NCI-H2081 (cell line): ENCODE measurements around the gene ABCG4.
A peak's percentile ranks its signal among the peaks of the same experiment; 100 is the strongest.
"Not testable (repeated sequence)": the region's sequence is repeated elsewhere in the genome, so short reads cannot be mapped to it uniquely, and the experiment has no call there.

Experiments used
- DNase-seq, 2 experiments: peaks; one replicate each; lab custom pipeline; 2025; lab: John Stamatoyannopoulos, UW

ABCG4 gene

DNA sequence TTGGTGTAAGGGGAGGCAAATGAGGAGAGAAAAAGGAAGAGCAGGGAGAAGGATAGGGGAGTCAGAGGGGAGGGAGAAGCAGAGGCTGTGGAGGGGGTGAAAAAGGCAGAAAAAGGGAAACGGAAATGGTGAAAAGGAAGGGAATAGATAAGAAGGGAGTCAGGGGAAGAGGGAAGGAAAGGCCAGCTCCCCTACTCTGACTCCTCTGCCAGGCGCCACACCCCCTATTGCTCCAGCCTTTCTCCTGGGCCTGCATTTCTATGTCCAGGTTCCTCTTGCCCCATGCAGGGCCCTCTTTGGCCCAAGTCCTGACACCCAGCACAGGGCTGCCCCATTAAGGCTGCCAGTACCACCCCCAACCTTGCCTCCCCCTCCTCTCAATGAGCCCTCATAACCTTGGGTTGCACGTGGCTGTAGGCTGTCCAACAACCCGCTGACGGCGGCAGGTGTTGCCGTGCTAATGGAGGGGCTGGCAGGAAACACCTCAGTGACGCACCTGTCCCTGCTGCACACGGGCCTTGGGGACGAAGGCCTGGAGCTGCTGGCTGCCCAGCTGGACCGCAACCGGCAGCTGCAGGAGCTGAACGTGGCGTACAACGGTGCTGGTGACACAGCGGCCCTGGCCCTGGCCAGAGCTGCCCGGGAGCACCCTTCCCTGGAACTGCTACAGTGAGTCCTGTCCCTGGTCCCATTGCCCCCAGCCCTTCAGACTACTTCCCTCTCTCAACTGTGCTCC lies 33.0 kb downstream of the ABCG4 start:
- peak; percentile 74 to 88 for DNase-seq

DNA sequence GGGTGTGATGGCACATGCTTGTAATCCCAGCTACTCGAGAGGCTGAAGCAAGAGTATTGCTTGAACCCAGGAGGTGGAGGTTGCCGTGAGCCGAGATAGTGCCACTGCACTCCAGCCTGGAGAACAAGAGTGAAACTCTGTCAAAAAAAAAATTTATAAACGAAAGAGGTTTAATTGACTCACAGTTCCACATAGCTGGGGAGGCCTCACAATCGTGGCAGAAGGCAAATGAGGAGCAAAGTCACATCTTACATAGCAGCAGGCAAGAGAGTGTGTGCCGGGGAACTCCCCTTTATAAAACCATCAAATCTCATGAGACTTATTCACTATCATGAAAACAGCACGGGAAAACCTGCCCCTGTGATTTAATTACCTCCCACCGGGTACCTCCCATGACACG lies 35.5 kb downstream of the ABCG4 start:
- not testable (repeated sequence) for DNase-seq

DNA sequence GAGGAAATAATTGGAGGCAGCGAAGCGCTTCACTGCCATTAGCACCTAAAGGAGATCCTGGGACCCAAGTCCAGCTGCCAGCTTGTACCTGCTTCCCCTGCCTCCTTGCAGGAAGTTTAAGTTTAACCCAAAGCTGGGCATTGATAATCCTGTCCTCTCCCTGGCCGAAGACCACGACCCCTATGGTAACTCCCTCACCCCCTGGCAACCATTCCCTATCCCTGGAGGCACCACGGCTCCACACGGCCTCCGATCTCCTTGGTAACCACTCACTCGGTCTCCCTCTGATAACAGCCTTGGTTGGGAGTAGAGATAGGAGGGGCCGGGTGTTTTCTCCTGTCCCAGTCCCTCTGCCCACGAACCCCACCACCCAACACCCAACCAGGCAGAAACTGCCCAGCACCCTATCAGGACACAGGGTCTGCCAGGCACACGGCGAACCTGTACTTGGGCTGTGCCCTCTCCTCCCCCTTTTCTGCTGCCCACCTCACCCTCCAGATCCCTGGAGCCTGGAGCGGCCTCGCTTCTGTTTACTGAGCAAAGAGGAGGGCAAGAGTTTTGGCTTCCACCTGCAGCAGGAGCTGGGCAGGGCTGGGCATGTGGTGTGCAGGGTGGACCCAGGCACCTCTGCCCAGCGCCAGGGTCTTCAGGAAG lies 37.3 kb downstream of the ABCG4 start:
- no peak for DNase-seq

DNA sequence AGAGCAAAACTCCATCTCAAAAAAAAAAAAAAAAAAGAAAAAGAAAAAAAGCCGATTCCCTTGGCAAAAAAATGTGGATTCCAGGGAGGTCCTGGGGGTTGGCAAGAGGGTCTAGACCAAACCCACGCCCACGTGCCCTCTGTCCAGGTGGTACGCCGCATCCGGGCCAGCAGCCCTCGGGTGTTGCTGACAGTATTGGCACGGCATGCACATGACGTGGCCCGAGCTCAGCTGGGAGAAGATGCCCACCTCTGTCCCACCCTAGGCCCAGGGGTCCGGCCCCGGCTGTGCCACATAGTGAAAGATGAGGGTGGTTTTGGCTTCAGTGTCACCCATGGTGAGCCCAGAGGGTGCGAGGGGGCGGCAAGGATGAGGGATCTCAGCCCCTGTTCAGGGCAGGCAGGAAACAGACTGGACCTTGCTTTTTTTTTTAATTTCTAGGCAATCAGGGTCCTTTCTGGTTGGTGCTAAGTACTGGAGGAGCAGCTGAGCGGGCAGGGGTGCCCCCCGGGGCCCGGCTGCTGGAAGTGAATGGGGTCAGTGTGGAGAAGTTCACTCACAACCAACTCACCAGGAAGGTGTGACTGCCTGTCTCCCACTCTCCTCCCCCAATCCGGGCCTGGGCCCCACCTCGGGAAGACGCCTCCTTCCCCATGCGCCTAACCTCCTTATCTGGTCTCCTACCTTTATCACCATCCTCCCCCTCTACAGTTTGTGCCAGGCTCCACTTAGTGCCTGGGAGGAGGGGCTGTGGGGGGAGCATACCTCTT lies 38.5 kb downstream of the ABCG4 start:
- no peak for DNase-seq

DNA sequence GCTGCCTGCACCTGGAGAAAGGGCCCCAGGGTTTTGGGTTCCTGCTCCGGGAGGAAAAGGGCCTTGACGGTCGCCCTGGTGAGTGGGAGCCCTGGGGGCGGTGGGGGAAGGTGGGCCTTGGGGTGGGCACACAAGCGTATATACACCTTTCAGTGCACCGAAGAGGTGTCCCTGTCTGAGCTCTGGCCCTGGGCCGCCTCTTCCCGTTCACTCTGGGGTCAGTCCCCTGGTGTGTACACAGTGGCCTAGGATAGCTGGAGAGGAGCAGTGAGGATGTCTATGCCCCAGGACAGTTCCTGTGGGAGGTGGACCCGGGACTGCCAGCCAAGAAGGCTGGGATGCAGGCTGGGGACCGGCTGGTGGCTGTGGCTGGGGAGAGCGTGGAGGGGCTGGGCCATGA lies 39.2 kb downstream of the ABCG4 start:
- no peak for DNase-seq

DNA sequence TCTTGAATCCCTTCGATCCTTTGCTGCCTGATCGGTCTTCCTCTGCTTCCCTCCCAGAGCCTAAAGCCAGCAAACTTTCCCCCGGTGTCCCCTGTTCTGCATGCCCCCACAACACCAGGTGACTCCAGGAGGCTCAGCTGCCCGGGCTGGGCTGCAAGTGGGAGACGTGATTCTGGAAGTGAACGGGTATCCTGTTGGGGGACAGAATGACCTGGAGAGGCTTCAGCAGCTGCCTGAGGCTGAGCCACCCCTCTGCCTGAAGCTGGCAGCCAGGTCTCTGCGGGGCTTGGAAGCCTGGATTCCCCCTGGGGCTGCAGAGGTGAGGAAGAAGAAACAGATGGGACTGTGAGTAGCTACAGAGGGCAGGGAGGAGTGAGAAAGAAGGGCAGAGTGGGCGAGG lies 40.0 kb downstream of the ABCG4 start:
- DNase-seq, result no peak

DNA sequence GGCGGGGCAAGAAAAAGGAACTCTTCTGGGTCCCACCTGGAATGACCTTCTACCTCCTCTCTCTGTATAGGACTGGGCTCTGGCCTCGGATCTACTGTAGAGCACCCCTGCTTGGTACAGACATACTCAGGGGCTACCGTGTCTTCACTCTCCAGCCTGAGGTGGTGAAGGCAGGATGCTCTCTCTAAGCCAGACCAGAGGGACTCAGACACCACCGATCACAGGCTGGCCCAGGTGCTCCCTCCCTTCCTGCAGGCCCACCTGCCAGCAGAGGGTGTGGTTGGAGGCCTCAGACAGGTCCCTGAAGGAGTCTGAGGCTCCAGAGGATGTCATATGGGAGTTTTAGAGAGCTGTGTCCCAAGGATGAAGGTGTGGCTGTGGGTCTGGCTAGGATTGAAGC lies 40.5 kb downstream of the ABCG4 start:
- no peak for DNase-seq

DNA sequence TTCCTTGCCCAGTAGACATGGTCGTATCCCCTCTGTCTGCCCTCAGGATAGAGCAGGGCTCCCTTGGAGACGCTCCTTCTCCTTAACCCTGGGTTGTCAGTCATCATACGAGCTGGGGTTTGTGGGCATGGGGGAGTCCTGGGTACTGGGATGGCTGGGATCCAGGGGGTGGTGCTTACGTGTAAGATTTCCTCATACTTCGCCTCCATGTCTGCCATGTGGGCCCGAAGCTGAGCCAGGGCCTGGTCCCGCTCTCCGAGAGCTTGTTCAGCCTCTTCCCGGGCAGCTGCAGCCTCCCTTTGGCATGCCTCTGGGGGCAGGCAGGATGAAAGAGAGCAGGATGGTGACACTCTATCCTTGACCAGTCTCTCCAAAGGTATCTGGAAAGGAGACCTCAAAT lies 41.7 kb downstream of the ABCG4 start:
- no peak for DNase-seq

DNA sequence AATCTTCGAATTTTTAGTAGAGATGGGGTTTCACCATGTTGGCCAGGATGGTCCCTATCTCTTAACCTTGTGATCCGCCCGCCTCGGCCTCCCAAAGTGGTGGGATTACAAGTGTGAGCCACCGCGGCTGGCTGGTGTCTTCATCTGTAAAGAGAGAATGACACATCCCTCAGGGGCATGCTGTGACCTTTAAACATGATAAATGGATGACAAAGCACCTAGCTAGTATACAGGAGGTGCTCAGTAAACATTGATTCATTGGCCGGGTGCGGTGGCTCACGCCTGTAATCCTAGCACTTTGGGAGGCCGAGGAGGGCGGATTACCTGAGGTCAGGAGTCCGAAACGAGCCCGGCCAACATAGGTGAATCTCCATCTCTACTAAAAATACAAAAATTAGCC lies 42.4 kb downstream of the ABCG4 start:
- not testable (repeated sequence) for DNase-seq

DNA sequence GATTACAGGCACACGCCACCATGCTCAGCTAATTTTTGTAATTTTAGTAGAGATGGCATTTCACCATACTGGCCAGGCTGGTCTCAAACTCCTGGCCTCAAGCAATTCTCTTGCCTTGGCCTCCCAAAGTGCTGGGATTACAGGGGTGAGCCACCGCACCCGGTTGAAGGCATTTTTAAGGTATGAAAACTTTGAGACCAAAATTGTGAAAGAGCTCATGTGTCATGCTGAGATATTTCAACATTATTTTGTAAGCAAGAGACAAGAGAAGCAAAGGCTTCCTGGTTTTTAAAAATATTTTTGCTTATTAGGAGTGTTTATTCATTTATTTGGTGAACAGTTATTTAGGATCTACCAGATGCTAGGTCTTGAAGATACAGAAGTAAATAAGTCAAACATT lies 43.3 kb downstream of the ABCG4 start:
- no peak for DNase-seq

DNA sequence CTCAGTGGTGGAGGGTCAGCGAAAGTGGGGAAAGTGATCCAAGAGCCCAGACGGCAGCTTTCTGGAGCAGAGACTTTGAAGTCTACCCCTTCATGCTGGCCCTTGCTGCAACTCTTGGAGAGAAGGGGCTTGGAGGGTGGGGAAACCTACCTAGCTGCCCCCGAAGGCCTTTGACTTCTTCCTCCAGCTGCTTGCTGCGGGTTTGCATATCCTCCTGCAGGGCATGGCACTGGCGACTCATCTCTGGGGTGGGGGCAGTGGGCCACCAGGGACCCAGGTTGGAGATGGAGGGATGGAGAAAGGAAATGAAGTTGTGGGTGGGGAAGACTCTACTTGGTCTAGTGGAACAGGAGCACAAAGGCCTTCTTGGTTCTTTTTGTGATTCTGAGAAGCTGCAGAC lies 44.1 kb downstream of the ABCG4 start:
- no peak for DNase-seq

DNA sequence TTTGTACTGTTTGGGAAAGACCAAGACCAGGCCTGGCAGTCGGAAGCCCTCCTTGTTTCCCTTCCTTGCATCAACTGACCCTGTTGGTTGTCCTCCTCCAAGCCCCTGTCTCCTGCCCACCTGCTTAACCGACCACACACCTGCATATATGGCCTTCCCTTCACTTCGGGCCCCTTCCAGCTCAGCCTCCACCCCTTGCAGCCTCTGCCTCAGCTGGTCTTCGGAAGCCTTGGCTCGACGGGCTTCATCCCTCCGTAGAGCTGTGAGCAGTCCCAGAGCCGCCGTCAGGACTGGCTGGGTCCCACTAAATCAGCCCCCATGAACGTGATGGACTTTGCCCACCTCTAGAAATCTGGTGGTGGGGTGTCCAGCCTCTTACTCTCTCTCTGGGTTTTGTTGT lies 44.8 kb downstream of the ABCG4 start:
- no peak for DNase-seq

DNA sequence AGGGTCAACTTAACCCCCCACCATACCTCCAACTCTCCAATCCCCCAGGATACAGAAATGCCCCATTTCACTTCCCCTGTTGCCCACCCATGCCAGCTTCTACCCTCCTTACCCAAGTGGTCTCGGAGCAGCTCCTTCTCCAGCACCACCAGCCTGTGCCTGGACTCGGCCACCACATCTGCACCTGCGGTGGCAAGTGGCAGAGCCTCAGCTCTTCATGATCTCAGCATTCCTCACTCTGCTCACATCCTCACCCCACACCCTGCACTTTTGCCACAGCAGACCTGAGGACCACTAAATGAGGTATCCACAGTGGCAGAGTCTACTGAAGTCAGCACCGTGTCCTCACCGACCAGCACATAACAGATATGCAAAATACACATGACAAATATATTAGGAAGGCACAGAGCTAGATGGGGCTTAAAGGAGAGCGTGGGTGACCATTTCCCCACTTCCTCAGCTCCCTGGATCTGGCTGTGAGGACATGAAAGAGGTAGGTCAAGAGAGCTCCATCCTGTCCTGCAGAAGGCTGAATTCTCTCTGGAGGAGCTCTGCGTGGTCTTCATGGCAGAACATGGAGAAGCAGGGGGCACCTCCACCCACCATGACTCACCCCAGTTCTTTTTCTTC lies 46.1 kb downstream of the ABCG4 start:
- DNase-seq, result no peak

DNA sequence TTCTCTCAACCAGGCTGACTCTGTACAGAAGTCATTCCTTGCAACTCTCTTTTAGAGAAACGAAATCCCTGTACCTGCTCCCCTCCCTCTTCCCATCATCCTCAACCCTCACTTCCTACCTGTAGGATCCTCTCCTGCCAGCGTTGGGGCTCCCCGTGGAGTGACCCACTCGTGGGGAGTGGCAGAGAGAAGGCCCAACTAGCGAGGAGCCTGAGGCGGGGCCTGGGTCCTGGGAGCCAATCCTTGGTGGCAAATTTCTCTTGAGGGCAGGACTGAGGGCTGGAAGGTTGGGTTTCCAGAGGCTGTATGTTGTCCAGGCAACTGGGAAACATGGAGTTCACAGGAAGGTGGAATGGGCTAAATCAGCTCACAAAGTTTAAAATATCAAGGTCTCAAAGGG lies 46.8 kb downstream of the ABCG4 start:
- DNase-seq, result peak; percentile 53 to 81

DNA sequence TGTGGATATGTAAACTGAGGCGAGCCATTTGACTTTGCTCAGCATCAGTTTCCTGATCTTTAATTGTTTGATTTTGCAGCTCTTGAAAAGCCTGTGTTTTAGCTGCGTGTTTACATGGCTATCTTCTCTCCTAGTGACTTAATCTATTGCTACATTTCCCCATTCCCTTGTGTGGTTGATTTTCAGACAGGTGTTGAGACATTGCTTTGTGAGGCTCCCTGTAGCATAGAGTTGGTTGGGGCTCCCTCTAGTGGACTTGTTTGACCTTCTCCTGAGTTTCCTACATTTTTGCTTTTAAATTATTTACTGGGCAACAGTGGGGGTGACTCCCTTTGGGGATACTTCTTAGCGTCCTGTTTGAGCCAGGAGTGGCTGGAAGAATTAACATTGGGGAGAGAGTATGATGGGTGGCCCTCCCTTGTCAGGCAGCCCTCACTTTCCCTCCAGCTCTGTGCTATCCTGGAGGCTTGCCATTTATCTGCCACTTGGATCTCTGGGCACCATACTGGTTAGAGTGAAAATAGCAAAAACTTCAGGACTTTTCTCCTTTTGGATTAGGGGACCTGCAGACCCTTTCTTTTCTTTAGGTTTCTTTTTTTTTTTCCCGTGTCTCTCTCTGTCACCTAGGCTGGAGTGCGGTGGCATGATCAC lies 48.1 kb downstream of the ABCG4 start:
- peak; percentile 86 to 87 for DNase-seq

DNA sequence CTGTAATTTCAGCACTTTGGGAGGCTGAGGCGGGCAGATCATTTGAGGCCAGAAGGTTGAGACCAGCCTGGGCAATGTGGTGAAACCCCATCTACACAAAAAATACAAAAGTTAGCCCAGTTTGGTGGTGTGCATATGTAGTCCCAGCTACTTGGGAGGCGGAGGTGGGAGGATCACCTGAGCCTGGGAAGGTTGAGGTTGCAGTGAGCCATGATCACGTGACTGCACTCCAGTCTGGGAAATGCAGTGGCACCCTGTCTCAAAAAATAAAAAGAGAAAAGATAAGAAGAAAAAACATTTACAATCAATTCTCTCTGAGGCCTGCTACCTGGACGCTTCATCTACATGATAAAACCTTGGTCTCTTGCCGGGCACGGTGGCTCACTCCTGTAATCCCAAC lies 50.1 kb downstream of the ABCG4 start:
- no peak for DNase-seq

DNA sequence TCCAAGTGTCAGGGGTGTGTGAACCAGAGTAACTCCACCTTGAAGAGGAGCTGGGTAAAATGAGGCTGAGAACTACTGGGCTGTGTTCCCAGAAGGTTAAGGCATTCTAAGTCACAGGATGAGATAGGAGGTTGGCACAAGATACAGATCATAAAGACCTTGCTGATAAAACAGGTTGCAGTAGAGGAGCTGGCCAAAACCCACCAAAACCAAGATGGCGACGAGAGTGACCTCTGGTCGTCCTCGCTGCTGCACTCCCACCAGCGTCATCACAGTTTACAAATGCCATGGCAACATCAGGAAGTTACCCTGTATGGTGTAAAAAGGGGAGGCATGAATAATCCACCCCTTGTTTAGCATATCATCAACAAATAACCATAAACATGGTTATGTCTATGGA lies 52.4 kb downstream of the ABCG4 start:
- DNase-seq, result not testable (repeated sequence)

DNA sequence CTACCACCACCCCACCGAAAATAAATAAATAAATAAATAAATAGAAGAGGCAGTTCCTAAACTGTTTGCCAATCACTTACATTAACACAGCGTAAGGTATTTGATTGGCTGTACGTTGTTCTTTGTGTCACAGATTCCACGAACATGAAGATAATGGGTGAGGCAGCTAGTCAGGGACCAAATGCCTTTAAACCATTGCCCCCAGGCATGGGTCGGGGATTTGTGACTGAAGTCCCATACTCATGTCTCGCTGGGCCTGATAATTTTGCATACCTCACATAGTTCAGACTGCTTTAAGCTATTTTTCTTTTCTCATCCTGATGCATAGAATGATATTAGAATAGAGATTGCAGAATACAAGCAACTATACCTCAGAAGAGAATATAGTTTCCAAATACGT lies 53.7 kb downstream of the ABCG4 start:
- no peak for DNase-seq

DNA sequence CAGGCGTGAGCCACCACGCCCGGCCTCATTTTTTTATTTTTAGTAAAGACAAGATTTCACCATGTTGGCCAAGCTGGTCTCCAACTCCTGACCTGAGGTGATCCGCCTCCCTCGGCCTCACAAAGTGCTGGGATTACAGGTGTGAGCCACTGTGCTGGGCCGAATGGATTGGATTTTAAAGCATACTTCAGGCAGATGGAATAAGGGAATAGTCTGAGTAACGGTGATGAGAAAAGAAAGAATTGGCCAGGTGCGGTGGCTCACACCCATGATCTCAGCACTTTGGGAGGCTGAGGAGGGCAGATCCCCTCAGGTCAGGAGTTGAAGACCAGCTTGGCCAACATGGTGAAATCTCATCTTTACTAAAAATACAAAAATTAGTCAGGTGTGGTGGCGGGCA lies 55.2 kb downstream of the ABCG4 start:
- DNase-seq, result no peak

DNA sequence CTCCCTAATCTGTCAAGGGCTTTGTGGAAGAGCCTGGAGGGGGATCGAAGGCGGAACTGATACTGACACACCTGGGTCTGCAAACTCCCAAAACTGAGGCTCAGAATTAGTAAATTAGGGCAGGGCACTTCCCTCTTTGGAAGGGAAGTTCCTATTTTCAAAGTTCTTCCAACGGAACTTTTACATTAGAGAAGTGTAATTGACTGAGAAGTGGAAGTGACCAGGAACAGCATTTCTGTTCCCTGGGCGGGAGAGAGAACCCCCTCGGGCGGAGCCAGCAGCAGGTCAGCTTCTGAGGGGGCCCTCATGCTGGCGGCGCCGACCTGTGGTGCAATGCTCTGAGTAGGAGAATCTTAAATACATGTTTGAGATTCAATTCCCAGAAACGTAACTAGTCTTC lies 56.2 kb downstream of the ABCG4 start:
- DNase-seq, result no peak

DNA sequence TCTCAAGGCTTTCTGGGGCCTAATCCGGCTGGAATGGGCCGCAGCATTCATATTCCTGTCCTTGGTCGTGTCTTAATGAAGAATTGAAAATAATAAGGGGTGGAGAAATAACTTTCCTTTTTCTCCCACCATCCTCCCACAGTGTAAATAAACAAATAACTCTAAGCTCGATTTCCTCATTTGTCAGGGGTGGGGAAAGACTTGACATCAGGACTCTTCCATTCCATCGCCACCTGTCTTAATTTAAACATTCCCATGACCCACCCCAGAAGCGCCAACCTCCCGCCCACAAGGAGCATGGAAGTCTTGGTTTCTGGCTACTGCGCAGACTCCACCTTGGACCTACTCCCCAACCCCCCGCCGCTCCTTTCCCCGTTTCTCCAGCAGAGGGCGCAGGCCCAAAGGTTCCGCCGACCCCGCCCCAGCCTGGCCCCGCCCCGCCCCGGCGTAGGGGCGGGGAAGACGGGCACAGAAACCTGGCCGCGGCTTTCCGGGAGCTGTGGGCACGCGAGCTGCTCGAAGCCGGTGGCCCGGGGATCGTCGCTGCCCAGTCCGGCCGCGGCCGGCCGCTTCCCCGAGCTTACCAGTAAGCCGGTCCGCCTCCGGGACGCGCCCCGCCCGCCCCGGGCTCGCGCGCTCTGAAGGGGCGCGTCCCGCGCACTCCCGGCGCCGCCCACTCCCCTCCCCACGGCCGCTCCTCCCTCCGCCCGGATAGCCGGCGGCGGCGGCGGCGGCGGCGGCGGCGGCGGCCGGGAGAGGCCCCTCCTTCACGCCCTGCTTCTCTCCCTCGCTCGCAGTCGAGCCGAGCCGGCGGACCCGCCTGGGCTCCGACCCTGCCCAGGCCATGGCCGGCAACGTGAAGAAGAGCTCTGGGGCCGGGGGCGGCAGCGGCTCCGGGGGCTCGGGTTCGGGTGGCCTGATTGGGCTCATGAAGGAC lies 57.0 kb downstream of the ABCG4 start, which contains the start of gene CBL:
Gene CBL, plus strand, starts transcription at position 766 of the 937 bp plus-strand sequence. Its CDS starts 79 bp downstream, at position 845.
- DNase-seq, result peak; percentile 92
